Left lung (tissue), 10 donors: Measurements from ENCODE around the gene SDK1. TPM values are rescaled to one million over a fixed set of nuclear protein-coding genes. Genes with fewer than 3 reads are reported as not detected.

ENCODE experiments used
- ATAC-seq: fragments of 200-7000 bp; cut with Tn5 transposase; one replicate; pipeline ENCODE4 v1.9.1; 2020; ENCODE audit warnings: moderate library complexity
- DNase-seq, 4 donors: peaks; one replicate each; pipeline ENCODE4 v3.0.0-alpha.2; 2013 to 2020
- H3K27ac ChIP-seq, 2 donors: fragments of 200-600 bp; sonication (generic) in 1 of 2; one replicate each; pipeline versions ENCODE4 v1.5.0 to v1.8.0; 2020 to 2021
- H3K27me3 ChIP-seq, 2 donors: fragments of 200-600 bp; sonication (generic) in 1 of 2; one replicate each; pipeline versions ENCODE4 v1.5.0 to v1.8.0; 2020 to 2021
- H3K36me3 ChIP-seq, 2 donors: fragments of 200-600 bp; sonication (generic) in 1 of 2; one replicate each; pipeline versions ENCODE4 v1.5.0 to v1.8.0; 2020 to 2021
- H3K4me1 ChIP-seq, 2 donors: fragments of 200-600 bp; one replicate each; pipeline ENCODE4 v1.8.0; 2021
- H3K4me3 ChIP-seq, 2 donors: fragments of 200-600 bp; sonication (generic) in 1 of 2; one replicate each; pipeline versions ENCODE4 v1.5.0 to v1.8.0; 2020 to 2021; ENCODE audit warnings: mild to moderate bottlenecking in 1 of 2
- H3K9me3 ChIP-seq, 2 donors: fragments of 200-600 bp; sonication (generic) in 1 of 2; one replicate each; pipeline versions ENCODE4 v1.5.0 to v1.8.0; 2020 to 2021
- CTCF ChIP-seq, 2 donors: fragments of 200-600 bp; sonication (generic) in 1 of 2; IDR thresholded peaks; one replicate each; pipeline versions ENCODE4 v1.5.0 to v1.8.0; 2021; ENCODE audit warnings: antibody characterized with exemption in 2 of 2
- intact Hi-C, 2 donors: fragments of 100-400 bp; cut with DNase I; formaldehyde crosslinking; loops; one replicate each; pipeline versions ENCODE4 v1.11.2 to v1.14.2; 2022
- polyA plus RNA-seq, 6 donors: library from polyadenylated mRNA; unstranded; fragments of 120-200 nt; gene quantifications; one replicate each; pipeline ENCODE4 v1.2.1, GENCODE V29; 2013; ENCODE audit not compliant: insufficient read length in 6 of 6
- total RNA-seq, 2 donors: library from RNA; stranded (reverse); fragmentation: NEBNext Ultra II Directional; extraction: Animal tissue kit (Norgen Biotek cat#: 25700); gene quantifications; one replicate each; pipeline ENCODE4 v1.2.1, GENCODE V29; 2021
- donor health status: DM: no; HTN: yes; CAD: no.
- donor health status: DM: no; HTN: no; CAD: no.

The SDK1 gene
- total and polyA plus RNA-seq, 8 donors = 5.5 to 17.6 (median 13.0) TPM

GRCh38 chr7:3722396-3722922, 421.4 kb downstream of the SDK1 start:
- Histone ChIP-seq H3K27ac (no peak overlapping the region), H3K4me3 (no peak overlapping the region), H3K4me1 (no peaks in the 10 kb centered on the region), H3K36me3 (no peaks in the 10 kb centered on the region), H3K27me3 (no peaks in the 10 kb centered on the region), H3K9me3 (no peaks in the 10 kb centered on the region)
- no peak for TF ChIP-seq CTCF (IDR thresholded peaks at IDR 0.05)
- peak; percentile 32 for ATAC-seq
- intact Hi-C loops = no loop called here
- peak in 1 of 4 donors; percentile 36 for DNase-seq

DNA sequence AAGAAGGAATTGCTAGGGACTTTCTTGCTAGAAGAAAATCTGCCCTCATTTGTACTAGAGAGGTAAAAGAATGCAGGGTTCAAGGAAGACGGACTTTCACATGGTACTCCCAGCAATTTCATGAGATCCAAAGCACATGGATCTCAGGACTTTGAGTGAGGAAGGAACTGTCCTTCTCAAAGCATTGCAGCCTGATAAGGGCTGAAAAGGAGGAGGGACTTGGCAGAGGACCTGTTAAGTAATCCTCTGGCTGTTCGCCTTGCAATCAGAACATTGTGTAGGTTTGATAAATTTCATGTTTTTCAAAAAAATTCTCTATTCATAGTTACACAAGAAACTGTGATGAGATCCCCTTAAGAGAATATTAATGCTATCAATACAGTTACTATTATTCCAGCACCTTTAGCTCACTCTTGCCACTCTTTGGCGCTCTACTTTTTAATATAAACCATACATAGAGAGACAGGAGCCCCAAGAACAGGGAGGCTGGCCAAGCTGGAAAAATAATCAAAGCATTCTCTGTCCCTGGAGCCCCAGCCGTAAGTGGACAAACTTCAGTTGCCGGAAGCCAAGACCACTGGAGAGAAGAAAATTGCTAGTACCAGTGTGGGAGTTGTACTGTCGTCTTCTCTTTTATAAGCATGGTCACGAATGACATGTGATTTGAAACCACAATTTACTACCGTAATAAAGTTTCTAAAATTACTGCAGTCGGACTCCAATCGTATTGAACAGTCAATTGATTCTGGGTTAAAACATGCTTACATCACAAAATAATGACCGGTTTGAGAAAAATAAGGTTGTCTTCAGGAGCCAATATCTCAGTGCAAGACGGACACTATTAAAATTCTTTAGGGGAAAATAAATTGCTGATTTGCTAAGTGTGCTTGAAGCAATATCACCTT, 424.4 kb downstream of the SDK1 start:
- H3K27me3 ChIP-seq = no peaks in the 10 kb centered on the region
- no peak for ATAC-seq
- intact Hi-C loops = no loop called here

DNA sequence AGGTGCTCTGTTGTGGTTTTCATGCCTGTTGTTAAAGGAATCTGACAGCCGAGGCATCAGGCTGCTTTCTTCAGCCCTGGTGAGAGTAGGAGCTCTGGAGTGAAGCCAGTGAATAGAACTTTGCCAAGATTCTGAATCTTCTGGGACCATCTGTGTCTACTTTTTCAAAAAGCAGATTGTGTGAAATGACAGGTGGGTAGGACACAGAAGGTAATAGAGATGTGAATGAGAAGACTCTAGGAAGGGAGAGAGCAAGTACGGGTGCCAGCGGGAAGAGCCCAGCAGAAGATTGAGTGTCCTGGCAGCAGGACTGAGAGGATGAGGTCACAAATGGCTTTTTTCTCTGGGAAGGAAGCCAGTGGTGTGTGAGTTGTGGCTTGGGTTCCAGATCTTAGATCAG, 429.2 kb downstream of the SDK1 start:
- Histone ChIP-seq H3K27me3 (no peaks in the 10 kb centered on the region), H3K4me1 (no peaks in the 10 kb centered on the region), H3K36me3 (no peaks in the 10 kb centered on the region), H3K27ac (no peak overlapping the region), H3K4me3 (no peak overlapping the region), H3K9me3 (peaks cover 0 to 11% of the 10 kb centered on the region in 2 donors)
- peak; percentile 16 for ATAC-seq
- intact Hi-C loops = no loop called here
- DNase-seq = peak in 2 of 4 donors; percentile 63 to 83
- TF ChIP-seq CTCF (IDR thresholded peaks at IDR 0.05) = no peak

More for the DNA sequence above, 424.4 kb downstream of the SDK1 start:
- H3K4me3 ChIP-seq = no peak overlapping the region
- H3K4me1 ChIP-seq = no peaks in the 10 kb centered on the region
- no peak for TF ChIP-seq CTCF (IDR thresholded peaks at IDR 0.05)
- no peaks in the 10 kb centered on the region for H3K9me3 ChIP-seq
- H3K27ac ChIP-seq = no peak overlapping the region
- no peaks in the 10 kb centered on the region for H3K36me3 ChIP-seq
- DNase-seq = peak in 2 of 4 donors; percentile 35 to 62

DNA sequence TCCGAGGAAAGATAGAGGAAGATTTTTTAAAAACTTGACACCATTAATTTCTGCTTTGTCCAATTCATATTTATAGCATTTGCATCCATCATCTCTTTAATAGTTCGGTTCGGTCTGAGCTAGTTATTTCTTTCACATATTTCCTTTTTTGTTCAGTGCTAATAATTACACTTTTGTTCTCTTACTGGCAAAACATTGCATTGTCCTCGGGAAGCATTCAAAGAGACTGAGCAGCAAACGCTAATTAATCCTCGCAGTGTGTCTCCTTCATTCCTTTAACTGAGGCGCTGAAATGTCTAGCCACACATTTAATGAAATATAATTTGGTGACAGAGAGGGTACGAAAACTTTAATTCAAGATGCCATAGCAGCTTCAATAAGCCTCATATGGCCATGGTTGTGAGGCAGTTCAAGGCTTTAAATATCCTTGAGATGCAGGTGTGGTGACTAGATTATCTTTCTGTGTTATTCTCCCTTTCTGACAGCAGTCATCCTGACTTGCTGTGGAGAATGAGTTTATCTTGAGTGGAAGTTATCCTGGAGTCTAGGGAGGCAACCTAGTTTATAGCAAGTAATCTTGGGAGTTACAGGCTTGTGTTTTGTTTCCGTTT, 431.4 kb downstream of the SDK1 start:
- Histone ChIP-seq H3K4me1 (no peaks in the 10 kb centered on the region), H3K27me3 (no peaks in the 10 kb centered on the region), H3K4me3 (no peak overlapping the region), H3K36me3 (no peaks in the 10 kb centered on the region), H3K9me3 (peaks cover 0 to 15% of the 10 kb centered on the region in 2 donors), H3K27ac (no peak overlapping the region)
- no peak for TF ChIP-seq CTCF (IDR thresholded peaks at IDR 0.05)
- ATAC-seq = no peak
- intact Hi-C loops = no loop called here
- no peak for DNase-seq

- ATAC-seq (no peak), DNase-seq (no peak)
- intact Hi-C loops = no loop called here
- H3K27me3 ChIP-seq = no peaks in the 10 kb centered on the region
- no peak overlapping the region for H3K27ac ChIP-seq
- no peak overlapping the region for H3K4me3 ChIP-seq
- no peaks in the 10 kb centered on the region for H3K4me1 ChIP-seq
- no peak for TF ChIP-seq CTCF (IDR thresholded peaks at IDR 0.05)
- no peaks in the 10 kb centered on the region for H3K36me3 ChIP-seq
- peaks cover 0 to 26% of the 10 kb centered on the region in 2 donors for H3K9me3 ChIP-seq
Measured at GRCh38 chr7:3733541-3734140, 432.6 kb downstream of the SDK1 start.
